Keratinocyte (primary cell): ENCODE results near the gene PRKCA.

Experiments
- EZH2 ChIP-seq: IDR thresholded peaks from one replicate; pipeline ENCODE4 v1.6.1; 2012; ENCODE audit warnings: inconsistent platforms, mild to moderate bottlenecking, low read length, moderate library complexity
- TF ChIP-seq, protein P1 (sequence below), 3 experiments: IDR thresholded peaks in 1 of 3; conservative IDR thresholded peaks in 1 of 3; optimal IDR thresholded peaks in 1 of 3; 2 replicates in 2 of 3; 3 replicates in 1 of 3; pipeline versions ENCODE3 to v1.5.1; 2011; ENCODE audit warnings: low read length in 3 of 3, mild to moderate bottlenecking in 3 of 3, moderate library complexity in 2 of 3, control low read depth in 1 of 3, inconsistent platforms in 1 of 3; ENCODE audit not compliant: insufficient read depth in 2 of 3; ENCODE audit errors: extremely low read depth in 1 of 3

DNA sequence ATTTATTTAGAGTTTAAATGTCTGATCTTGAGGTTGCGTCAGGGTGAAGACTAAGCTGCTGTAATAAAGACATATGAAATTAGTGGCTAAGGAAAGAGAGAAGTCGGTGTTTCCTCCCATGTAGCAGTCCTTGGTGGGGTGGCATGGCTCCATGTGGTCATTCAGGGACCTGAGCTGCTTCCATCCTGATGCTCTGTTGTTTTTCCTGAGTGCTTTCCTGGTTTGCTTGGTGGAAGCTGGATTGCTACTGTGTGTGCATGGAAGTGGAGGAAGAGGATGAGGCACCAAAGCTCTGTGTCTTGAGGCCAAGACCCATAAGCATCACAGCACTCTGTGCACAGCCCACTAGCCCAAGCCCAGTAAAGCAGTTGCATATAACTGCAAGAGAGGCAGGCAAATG is 290.7 kb downstream of the PRKCA start:
- TF ChIP-seq, protein P1, sequence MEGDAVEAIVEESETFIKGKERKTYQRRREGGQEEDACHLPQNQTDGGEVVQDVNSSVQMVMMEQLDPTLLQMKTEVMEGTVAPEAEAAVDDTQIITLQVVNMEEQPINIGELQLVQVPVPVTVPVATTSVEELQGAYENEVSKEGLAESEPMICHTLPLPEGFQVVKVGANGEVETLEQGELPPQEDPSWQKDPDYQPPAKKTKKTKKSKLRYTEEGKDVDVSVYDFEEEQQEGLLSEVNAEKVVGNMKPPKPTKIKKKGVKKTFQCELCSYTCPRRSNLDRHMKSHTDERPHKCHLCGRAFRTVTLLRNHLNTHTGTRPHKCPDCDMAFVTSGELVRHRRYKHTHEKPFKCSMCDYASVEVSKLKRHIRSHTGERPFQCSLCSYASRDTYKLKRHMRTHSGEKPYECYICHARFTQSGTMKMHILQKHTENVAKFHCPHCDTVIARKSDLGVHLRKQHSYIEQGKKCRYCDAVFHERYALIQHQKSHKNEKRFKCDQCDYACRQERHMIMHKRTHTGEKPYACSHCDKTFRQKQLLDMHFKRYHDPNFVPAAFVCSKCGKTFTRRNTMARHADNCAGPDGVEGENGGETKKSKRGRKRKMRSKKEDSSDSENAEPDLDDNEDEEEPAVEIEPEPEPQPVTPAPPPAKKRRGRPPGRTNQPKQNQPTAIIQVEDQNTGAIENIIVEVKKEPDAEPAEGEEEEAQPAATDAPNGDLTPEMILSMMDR (optimal IDR thresholded peaks at IDR 0.05 in 1 of 3, IDR thresholded peaks at IDR 0.05 in 1 of 3, conservative IDR thresholded peaks at IDR 0.05 in 1 of 3; ENCODE audit: extremely low read depth in 1 of 3, insufficient read depth in 2 of 3, low read length in 3 of 3): no peak
- TF ChIP-seq EZH2: no peak
